ENCODE data around the gene ALPP.

The ALPP gene

DNA sequence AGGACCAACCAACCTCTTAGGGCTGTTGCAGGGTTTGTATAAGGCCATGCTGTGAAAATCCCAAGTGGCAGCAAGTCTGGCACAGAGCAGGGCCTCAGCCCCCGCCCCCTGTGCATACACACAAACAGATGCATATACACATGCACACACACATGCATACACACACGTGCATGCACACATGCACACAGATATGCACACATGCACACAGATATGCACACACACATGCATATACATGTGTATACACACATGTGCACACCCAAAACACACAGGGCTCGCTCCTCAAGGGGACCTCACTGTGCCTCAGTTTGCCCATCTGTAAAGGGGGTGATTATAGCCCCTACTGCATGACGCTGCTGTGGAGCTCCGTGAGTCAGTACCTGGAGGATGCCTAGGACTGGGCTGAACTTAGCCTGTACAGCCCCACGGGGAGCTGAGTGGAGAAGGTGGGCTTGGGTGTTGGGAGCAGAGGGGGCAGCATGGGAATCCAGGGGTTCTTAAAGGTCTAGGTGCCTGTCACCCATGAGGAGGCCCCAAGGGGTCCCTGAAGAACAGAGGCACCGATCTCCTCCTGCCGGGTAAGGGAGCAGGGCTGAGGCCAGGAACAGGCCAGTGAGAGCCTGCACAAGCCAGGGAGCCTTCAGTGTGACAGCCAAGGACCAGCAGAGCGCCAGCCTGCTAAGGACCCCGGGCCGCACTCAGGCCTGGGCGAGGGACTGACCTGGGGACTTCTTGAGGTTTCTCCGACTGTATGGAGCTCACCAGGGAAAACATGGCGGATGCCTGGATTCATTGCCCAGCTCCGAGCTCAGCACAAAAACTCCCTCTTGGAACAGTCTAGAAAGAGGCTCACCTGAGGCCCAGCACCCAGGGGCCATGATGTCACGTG, 53.4 kb downstream of the ALPP start:
- H3K4me2 ChIP-seq (ENCODE audit: insufficient read depth, low read length): no peak overlapping the region
- no peak for ATAC-seq (ENCODE audit: insufficient read depth, low read depth)
- TF ChIP-seq, protein P1, sequence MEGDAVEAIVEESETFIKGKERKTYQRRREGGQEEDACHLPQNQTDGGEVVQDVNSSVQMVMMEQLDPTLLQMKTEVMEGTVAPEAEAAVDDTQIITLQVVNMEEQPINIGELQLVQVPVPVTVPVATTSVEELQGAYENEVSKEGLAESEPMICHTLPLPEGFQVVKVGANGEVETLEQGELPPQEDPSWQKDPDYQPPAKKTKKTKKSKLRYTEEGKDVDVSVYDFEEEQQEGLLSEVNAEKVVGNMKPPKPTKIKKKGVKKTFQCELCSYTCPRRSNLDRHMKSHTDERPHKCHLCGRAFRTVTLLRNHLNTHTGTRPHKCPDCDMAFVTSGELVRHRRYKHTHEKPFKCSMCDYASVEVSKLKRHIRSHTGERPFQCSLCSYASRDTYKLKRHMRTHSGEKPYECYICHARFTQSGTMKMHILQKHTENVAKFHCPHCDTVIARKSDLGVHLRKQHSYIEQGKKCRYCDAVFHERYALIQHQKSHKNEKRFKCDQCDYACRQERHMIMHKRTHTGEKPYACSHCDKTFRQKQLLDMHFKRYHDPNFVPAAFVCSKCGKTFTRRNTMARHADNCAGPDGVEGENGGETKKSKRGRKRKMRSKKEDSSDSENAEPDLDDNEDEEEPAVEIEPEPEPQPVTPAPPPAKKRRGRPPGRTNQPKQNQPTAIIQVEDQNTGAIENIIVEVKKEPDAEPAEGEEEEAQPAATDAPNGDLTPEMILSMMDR (IDR thresholded peaks at IDR 0.05; ENCODE audit: borderline replicate concordance, extremely low read depth, low read length, poor library complexity, severe bottlenecking): no peak
- no peak for TF ChIP-seq EZH2 (IDR thresholded peaks at IDR 0.05; ENCODE audit: borderline replicate concordance, low read depth, low read length, severe bottlenecking)
- H3K36me3 ChIP-seq (ENCODE audit: insufficient read depth, low read length): no peaks in the 10 kb centered on the region
- H3K9ac ChIP-seq (ENCODE audit: low read depth, low read length): no peak overlapping the region
- H3K27me3 ChIP-seq (ENCODE audit: insufficient read depth, low read length, poor library complexity): no peaks in the 10 kb centered on the region
- no peak overlapping the region for H3K27ac ChIP-seq (ENCODE audit: low read length)
- H3K79me2 ChIP-seq (ENCODE audit: insufficient read depth, low read length): no peaks in the 10 kb centered on the region
- no peaks in the 10 kb centered on the region for H4K20me1 ChIP-seq (ENCODE audit: insufficient read depth, low read length)
- no peak overlapping the region for H2AFZ ChIP-seq (ENCODE audit: low read depth, low read length)
- H3K4me3 ChIP-seq (ENCODE audit: low read depth in 1 of 2, low read length in 2 of 2): no peak overlapping the region
- H3K9me3 ChIP-seq (ENCODE audit: insufficient read depth, low read length, severe bottlenecking): no peaks in the 10 kb centered on the region
- H3K4me1 ChIP-seq (ENCODE audit: insufficient read depth, low read length): no peaks in the 10 kb centered on the region
- DNase-seq: no peak
